NOMO-1 treated with DMSO at 0.1 percent for 48 hours (cell line): ENCODE data around the gene ARID3C.
"Not testable (repeated sequence)": the region's sequence is repeated elsewhere in the genome, so short reads cannot be mapped to it uniquely, and the experiment has no call there.

Experiments used
- DNase-seq: peaks from one replicate; lab custom pipeline; 2025; ENCODE audit not compliant: unreplicated experiment; lab: John Stamatoyannopoulos, UW

The ARID3C gene

GRCh38 chr9:34653151-34654072, 24.5 kb upstream of the ARID3C start:
- no peak for DNase-seq

DNA sequence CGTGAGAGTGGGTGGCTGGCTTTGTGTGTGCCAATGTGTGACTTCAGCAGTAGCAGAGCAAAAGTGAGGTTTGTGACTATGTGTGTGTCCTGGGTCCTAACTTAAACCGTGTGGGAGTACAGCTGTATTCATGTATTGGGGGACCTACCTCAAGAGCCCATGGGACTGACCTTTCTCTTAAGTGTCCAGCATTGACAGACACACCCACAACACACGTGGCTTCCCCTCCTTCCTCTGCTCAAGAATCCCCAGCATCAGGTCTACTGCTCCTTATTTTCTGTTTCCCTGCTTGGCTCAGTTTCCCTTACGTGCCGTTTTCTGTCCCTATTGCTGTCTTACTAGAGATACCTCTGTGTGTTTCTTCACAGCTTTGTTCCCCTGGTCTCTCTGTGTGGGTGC, 23.7 kb upstream of the ARID3C start:
- DNase-seq, result no peak

- peak; percentile 95 for DNase-seq
Observed at GRCh38 chr9:34651876-34652601, 23.2 kb upstream of the ARID3C start, which contains the start of gene IL11RA. Gene IL11RA (plus strand): TSS chr9:34652185. CDS start chr9:34655218, 3,033 bp downstream.

DNA sequence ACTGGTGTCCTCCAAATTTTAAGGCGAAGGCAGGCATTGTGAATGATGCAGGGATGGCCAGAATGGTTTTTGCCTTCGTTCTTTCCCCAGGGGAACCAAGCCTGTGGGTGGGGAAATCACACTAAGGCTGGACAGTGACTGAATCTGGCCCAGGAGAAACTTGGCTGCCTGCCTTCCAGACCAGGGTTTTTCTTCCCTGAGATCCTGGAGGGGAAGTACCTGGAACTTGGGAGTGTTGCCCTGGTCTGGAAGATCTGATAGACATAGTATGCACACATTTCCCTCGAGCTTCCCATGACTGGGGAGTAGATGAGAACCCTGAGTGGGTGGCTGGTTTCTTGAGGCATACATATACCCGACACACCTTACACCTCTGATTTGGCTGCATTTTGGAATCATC, 22.5 kb upstream of the ARID3C start:
- no peak for DNase-seq

DNA sequence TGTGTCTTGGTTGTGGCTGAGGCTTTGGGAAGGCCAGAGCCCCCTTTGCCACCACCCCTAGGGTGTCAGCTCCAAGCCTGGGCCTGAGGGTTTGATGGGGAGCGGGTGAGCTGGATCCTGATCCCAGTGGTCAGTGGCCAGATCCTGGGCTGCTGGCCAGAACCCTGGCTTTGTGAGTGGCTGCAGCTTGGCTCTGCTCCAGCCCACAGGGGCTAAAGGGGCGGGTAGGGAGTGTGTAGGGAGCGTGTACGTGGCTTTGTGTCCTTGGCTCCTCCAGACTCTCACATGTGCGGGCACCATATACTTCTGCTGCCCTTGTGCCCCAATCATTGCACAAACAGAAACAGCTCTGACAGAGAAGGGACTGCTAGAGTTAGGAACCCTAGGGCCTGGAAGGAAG, 21.9 kb upstream of the ARID3C start:
- no peak for DNase-seq

GRCh38 chr9:34648673-34649072, 19.8 kb upstream of the ARID3C start:
- no peak for DNase-seq

- DNase-seq, result no peak
Observed at GRCh38 chr9:34647651-34648050, 18.8 kb upstream of the ARID3C start.

DNA sequence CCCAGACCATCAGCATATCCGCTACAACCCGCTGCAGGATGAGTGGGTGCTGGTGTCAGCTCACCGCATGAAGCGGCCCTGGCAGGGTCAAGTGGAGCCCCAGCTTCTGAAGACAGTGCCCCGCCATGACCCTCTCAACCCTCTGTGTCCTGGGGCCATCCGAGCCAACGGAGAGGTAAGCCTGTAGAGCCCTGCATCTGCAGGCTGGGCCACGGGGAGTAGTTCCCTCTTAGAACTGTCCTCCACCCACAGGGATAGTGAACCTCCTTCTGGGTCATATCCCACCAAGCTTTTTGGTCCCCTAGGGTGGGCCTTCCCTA, 18.2 kb upstream of the ARID3C start:
- no peak for DNase-seq

DNA sequence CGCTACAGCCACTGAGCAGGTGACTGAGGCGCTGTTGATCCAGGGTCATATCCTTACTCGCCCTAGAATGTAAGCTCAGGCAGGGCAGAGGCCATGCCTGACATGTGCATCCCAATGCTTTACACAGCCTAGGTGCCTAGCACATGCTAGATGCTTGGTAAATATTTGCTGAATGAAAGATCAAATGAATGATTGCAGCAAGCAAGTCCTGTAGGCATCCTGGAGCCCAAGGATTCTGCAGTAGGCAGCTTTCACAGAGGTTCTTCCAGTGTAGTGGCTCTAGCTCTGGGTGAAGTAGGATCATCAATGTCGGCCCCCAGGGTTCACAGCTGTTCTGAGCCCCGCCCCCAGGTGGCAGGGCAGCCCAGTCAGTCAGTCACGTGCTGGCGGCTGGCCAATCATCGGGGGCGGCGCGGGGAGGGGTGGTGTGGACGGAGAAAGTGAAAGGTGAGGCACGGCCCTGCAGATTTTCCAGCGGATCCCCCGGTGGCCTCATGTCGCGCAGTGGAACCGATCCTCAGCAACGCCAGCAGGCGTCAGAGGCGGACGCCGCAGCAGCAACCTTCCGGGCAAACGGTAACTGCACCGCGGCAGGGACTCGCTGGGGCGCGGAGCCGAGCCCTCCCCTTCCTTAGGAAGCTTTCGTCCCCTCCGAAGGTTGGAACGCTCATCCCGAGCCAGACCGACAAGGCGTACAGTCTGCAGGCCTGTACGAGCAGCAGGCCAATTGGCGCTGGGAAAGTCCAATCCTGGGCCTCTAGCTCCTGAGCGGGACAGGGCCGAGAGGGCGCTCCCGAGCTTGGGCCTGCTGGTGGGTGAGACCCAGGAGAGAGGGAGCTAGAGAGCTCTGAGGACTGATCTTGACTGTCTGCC, 17.6 kb upstream of the ARID3C start, which contains the start of gene GALT:
Gene GALT (plus strand): TSS at position 465 of the 873 bp plus-strand sequence. CDS start 30 bp downstream, at position 495.
- peak; percentile 95 for DNase-seq

DNA sequence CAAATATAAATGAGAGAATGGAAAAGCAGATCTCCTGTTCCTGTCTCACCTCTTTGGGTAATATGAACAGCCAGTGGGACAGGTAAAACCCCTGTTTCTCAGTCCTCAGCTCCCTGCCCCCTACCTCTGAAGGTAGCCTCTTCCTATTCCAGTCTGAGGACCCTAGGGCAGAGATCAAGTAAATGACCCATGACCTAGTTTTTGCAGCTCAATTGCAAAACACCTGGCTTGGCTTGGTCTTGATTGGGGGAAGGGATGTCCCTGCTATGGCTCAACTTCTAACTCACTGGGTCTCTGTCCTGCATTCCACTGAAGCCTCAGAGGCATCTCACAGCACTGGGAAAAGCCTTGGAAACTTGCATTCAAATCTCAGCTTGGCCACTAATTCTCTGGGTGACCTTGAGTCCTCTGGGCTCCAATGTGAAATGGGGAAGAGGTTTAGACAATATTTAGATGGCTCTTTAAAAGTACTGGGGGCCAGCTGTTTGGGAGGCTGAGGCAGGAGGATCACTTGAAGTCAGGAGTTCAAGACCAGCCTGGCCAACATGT, 16.0 kb upstream of the ARID3C start:
- DNase-seq, result no peak

DNA sequence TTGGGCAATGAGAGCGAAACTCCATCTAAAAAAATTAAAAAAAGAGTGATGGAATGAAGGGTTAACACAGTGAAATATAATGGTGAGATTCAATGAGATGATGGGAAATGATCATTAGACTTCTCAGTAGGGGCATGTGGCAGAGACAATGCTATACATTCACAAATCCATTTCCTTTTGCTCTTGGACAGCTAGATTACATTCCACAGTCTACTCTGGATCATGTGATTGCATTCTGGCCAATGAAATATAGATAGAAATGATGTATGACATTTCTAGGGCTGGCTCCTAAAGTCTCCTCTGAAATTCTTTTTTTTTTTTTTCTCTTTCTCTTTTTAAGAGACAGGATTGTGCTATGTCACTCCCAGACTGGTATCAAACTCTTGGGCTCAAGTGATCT, 13.8 kb upstream of the ARID3C start:
- no peak for DNase-seq

DNA sequence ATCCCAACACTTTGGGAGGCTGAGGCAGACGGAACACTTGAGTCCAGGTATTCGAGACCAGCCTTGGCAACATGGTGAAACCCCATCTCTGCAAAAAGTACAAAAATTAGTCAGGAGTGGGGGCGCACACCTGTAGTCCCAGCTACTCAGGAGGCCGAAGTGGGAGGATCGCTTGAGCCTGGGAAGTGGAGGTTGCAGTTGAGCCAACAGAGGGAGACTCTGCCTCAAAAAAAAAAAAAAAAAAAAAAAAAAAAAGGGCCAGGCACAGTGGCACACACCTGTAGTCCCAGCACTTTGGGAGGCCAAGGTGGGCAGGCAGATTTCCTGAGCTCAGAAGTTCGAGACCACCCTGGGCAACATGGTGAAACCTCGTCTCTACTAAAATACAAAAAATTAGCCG, 10.5 kb upstream of the ARID3C start:
- DNase-seq, result not testable (repeated sequence)

DNA sequence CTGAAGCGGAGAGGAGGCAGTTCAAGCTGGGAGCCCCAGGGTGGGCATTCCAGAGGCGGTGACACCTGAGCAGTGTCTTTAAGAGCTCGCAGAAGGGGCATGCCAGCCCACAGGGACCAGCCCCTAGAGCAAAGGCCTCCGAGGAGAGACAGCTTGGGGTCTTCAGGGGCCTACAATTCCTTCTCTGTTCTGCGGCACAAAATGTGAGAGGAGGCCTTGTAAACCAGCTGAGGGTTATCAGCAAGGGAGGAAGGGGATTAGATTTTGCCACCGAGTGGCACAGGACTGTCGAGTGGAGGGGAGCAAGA, 9.2 kb upstream of the ARID3C start:
- DNase-seq, result no peak

GRCh38 chr9:34637356-34638137, 8.7 kb upstream of the ARID3C start, which contains the start of gene SIGMAR1:
Gene SIGMAR1 (minus strand): TSS chr9:34637787. CDS start chr9:34637697, 90 bp downstream.
- DNase-seq, result peak; percentile 94

GRCh38 chr9:34636791-34637355, 8.0 kb upstream of the ARID3C start:
- DNase-seq, result peak; percentile 42

DNA sequence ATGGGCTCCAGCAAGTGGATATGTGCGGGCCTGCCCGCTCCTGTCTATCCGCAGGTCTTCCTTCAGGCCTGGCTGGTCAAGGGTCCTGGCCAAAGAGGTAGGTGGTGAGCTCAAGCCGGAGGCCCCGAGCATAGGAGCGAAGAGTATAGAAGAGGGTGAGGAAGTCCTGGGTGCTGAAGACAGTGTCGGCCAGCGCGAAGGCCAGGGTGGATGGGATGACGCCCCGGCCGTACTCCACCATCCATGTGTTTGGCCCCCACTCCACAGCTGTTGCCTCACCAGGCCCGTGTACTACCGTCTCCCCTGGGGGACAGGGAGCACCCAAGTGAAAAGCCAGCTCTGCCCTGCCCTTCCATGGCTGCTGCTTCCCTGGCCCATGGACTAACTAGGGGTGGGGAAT, 6.7 kb upstream of the ARID3C start:
- DNase-seq, result no peak

- DNase-seq, result no peak
Observed at GRCh38 chr9:34634551-34635248, 5.8 kb upstream of the ARID3C start.

- peak; percentile 75 for DNase-seq
Observed at GRCh38 chr9:34633851-34634550, 5.1 kb upstream of the ARID3C start.

DNA sequence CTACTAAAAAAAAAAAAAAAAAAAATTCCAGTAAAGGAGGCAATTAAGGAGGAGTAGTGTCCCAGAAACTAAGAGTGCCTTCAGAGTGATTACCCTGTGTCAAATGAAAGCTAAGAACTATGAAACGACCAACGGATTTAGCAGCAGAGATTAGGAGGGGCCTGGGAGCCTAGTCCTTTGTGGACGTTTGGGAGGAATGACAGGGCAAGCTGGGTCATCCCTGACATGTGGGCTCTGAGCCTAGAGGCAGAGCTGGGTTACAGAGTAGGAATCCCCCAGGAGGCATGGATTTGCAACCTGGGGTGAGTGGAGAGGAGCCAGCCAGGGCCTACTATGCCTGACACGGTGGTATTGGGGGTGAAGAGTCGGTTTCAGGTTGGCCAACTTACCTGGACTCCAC, 4.3 kb upstream of the ARID3C start:
- no peak for DNase-seq
